Activated T-helper 1 cell treated with anti-CD3 and anti-CD28 coated beads, Interleukin-12 subunit alpha, Interleukin-12 subunit beta, Interleukin-2, Interleukin-4 antibody, amounts not matched to agents 30 ng/mL and 10 ng/mL and 1 ng/mL, durations not matched to agents 14 hours and 24 hours and 36 hours (primary cell): ENCODE results near the gene CFAP73. TPM values are rescaled to one million over a fixed set of nuclear protein-coding genes. Genes with fewer than 3 reads are reported as not detected.

Experiments used
- DNase-seq: peaks from one replicate; pipeline ENCODE4 v3.0.0; 2021; ENCODE audit warnings: low spot score
- H3K27ac Mint-ChIP-seq: one replicate; pipeline ENCODE4 v1.8.0; 2021; ENCODE audit warnings: mild to moderate bottlenecking, mixed read lengths
- H3K27me3 Mint-ChIP-seq: one replicate; pipeline ENCODE4 v1.8.0; 2022; ENCODE audit warnings: mild to moderate bottlenecking, moderate library complexity, mixed read lengths; ENCODE audit not compliant: insufficient read depth
- H3K36me3 Mint-ChIP-seq: one replicate; pipeline ENCODE4 v1.8.0; 2021; ENCODE audit warnings: low read depth, mixed read lengths
- H3K4me1 Mint-ChIP-seq: one replicate; pipeline ENCODE4 v1.8.0; 2021; ENCODE audit warnings: low read depth, mixed read lengths
- H3K4me3 Mint-ChIP-seq: one replicate; pipeline ENCODE4 v1.8.0; 2021; ENCODE audit warnings: mild to moderate bottlenecking, moderate library complexity, mixed read lengths
- H3K9me3 Mint-ChIP-seq: one replicate; pipeline ENCODE4 v1.8.0; 2021; ENCODE audit warnings: mixed read lengths
- intact Hi-C: fragments of 100-400 bp; cut with micrococcal nuclease; formaldehyde crosslinking; loops from one replicate; pipeline ENCODE4 v1.15.1; 2024
- total RNA-seq: library from RNA; stranded (reverse); gene quantifications from 2 replicates; pipeline ENCODE4 v1.2.3, GENCODE V29; 2022

Gene CFAP73
- total RNA-seq, 1 donor from 2014 or later: 0.16 TPM

DNA sequence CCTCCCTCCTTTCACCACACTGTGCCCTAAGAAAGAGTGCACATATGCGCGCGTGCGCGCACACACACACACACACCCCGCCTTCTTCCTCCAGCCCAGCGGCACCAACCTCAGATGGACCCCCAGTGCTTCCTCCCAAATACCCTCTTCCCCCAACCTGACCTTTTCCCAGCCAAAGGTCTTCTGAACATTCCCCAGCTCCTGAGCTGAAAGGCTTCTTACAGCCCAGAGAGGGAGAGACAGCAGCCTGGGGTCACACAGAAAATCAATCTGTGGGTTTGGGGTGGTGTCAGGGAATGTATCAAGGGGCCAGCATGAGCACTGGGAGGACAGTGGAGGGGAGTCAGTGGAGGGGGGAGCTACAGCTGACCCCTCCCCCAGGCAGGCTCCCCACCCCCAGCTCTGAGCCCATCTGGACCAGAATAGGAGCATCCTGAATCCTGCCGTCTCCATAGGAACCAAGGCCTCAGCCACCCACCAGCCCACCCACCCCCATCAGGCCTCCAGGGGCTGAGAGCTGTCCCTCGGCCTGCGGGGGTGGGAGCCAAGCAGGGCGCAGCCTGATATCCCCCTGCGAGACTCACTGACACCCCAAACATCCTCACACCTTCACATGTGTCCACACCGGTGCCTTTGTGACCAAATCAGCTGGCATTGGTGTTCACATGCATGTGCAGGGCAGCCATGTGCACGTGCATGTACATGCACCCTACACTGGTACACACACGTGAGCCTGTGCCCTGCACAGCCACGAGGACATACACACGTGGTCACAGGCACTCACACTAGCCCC, 19.7 kb upstream of the CFAP73 start:
- Mint-ChIP-seq H3K27me3 (peaks cover 8% of the 10 kb centered on the region), H3K36me3 (no peaks in the 10 kb centered on the region), H3K9me3 (no peaks in the 10 kb centered on the region), H3K4me1 (no peaks in the 10 kb centered on the region), H3K27ac (no peak overlapping the region), H3K4me3 (no peak overlapping the region)
- no peak for DNase-seq
- intact Hi-C loops: no loop called here

DNA sequence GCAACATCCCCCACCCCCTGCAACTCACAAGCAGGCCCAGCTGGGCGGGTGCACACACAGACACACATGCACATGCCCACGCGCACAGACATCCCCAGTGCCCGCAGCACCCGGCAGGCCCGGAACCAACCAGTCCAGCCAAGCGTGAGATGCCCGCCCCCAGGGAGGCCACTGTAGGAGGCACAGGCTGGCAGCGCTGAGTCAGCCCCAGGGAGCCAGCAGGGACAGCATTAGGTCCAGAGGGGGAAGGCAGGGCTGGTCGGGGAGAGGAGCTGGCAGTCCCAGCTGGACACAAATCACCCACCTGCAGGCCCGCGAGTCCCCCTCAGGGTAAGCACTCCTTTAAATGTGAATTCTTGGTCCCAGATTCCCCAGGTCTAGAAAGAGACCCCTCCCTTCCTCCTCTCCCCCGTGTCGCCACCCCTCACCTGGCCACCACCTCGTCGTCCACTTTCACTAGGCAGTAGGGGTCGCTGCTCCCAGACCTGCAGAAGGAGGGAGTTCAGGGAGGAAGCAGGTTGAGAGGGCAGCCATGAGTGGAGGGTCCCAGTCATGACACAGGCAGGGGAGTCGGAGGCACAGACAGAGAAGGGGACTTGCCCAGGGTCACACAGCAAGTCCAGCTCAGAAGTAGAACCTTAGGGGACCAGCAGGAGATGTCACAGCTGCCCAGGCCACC, 18.9 kb upstream of the CFAP73 start:
- Mint-ChIP-seq H3K9me3 (no peaks in the 10 kb centered on the region), H3K4me1 (no peaks in the 10 kb centered on the region), H3K4me3 (no peak overlapping the region), H3K27ac (no peak overlapping the region), H3K36me3 (no peaks in the 10 kb centered on the region), H3K27me3 (peaks cover 9% of the 10 kb centered on the region)
- no peak for DNase-seq
- intact Hi-C loops: no loop called here

- no peaks in the 10 kb centered on the region for H3K9me3 Mint-ChIP-seq
- intact Hi-C loops: no loop called here
- H3K4me1 Mint-ChIP-seq: peaks cover 10% of the 10 kb centered on the region
- H3K4me3 Mint-ChIP-seq: no peak overlapping the region
- H3K27me3 Mint-ChIP-seq: peaks cover 14% of the 10 kb centered on the region
- DNase-seq: no peak
- H3K36me3 Mint-ChIP-seq: no peaks in the 10 kb centered on the region
- no peak overlapping the region for H3K27ac Mint-ChIP-seq
Observed at GRCh38 chr12:113131556-113131955, 18.0 kb upstream of the CFAP73 start.

GRCh38 chr12:113133036-113133435, 16.5 kb upstream of the CFAP73 start:
- Mint-ChIP-seq H3K4me1 (peaks cover 10% of the 10 kb centered on the region), H3K36me3 (no peaks in the 10 kb centered on the region), H3K4me3 (no peak overlapping the region), H3K9me3 (no peaks in the 10 kb centered on the region), H3K27me3 (peaks cover 14% of the 10 kb centered on the region), H3K27ac (no peak overlapping the region)
- intact Hi-C loops: no loop called here
- no peak for DNase-seq

- peaks cover 10% of the 10 kb centered on the region for H3K4me1 Mint-ChIP-seq
- H3K4me3 Mint-ChIP-seq: no peak overlapping the region
- H3K9me3 Mint-ChIP-seq: no peaks in the 10 kb centered on the region
- H3K27ac Mint-ChIP-seq: no peak overlapping the region
- no peak for DNase-seq
- H3K27me3 Mint-ChIP-seq: peaks cover 14% of the 10 kb centered on the region
- no peaks in the 10 kb centered on the region for H3K36me3 Mint-ChIP-seq
- intact Hi-C loops: no loop called here
Observed at GRCh38 chr12:113133666-113134065, 15.9 kb upstream of the CFAP73 start.

- no peak overlapping the region for H3K4me3 Mint-ChIP-seq
- intact Hi-C loops: no loop called here
- H3K4me1 Mint-ChIP-seq: peaks cover 10% of the 10 kb centered on the region
Observed at GRCh38 chr12:113134071-113134470, 15.5 kb upstream of the CFAP73 start.

DNA sequence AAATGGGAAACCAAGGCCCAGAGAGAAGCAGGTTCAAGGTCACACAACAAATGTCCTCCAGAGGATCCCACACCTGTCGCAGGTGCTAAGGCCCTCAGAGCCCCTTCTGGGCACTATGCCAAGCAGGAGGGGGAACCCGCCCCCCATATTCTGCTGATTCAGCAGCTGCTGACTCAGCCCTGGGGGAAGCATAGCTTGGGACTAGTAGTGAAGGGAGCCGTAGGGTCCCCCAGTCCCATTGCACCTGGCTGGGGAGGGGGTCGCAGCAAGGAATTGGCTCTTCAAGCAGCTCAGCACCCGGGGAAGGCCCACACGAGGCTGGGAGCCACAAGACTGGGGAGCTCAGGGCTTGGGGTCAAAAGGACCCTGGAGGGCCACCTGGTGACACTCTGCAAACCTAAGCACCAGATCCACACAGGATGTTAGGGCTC, 15.0 kb upstream of the CFAP73 start:
- Mint-ChIP-seq H3K4me3 (peak overlapping the region; percentile 45), H3K4me1 (peaks cover 10% of the 10 kb centered on the region), H3K9me3 (no peaks in the 10 kb centered on the region), H3K27ac (no peak overlapping the region), H3K27me3 (peaks cover 16% of the 10 kb centered on the region), H3K36me3 (no peaks in the 10 kb centered on the region)
- intact Hi-C loops: no loop called here
- DNase-seq: no peak

More at GRCh38 chr12:113134071-113134470, 15.5 kb upstream of the CFAP73 start:
- Mint-ChIP-seq H3K27me3 (peaks cover 14% of the 10 kb centered on the region), H3K27ac (no peak overlapping the region), H3K9me3 (no peaks in the 10 kb centered on the region), H3K36me3 (no peaks in the 10 kb centered on the region)
- DNase-seq: no peak

DNA sequence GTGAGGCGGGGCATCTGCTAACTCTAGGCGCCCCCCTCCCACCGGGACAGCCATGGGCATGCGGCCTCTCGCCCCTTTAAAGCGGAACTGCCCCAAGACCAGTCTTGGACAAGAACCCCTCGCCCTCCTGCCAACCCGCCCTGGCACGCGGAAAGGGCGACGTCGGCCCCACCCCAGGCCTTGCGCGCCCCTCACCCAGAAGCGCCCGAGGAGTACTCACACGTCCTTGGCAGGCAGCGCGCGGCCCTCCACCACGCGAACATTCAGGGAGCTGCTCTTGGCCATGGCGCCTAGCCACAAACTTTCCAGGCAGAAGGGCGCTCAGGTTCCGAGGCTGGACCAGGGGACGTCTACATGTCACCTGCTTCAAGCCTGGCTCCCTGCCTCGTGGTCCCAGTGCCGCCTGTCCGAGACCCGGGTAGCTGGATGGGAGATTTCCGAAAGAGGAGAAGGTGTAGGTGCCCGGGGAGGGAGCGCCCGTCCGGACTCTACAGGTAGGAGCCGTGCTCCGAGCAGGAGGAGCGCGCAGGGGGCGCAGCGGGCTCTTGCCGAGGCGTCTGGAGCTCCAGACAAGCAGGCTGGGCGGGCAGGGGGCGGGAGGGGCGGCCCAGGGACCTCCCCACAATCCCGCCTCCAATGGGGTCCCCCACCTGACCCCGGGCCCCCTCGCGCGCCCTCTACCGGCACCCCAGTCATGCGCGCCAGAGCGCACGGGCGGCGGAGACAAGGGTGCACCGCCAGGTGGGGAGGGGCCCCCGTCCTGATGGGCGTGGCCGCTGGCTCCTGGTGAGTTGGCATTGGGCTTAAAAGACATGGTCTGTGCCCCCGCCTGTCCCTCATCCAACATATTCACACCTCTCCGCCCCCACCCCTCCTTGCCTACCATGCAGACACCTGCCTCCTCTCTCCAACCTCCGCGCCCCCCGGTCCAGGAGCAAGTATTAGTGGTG, 14.1 kb upstream of the CFAP73 start, which contains the start of gene RASAL1:
Gene RASAL1 (minus strand): TSS at position 584 of the 950 bp plus-strand sequence. CDS start 299 bp downstream, at position 285.
- H3K27ac Mint-ChIP-seq: peak within 1 kb of the TSS; percentile 51
- intact Hi-C loops: loop anchor here (2.0 kb wide), 1 partner anchor 17 kb away; no protein-coding TSS in a partner anchor
- peak within 1 kb of the TSS; percentile 77 for H3K4me3 Mint-ChIP-seq
- peak; percentile 54 for DNase-seq
- no peaks in the 10 kb centered on the region for H3K9me3 Mint-ChIP-seq
- peaks cover 10% of the 10 kb centered on the region for H3K4me1 Mint-ChIP-seq
- H3K27me3 Mint-ChIP-seq: peaks cover 16% of the 10 kb centered on the region
- H3K36me3 Mint-ChIP-seq: no peaks in the 10 kb centered on the region

- H3K4me1 Mint-ChIP-seq: peaks cover 10% of the 10 kb centered on the region
- DNase-seq: no peak
- H3K36me3 Mint-ChIP-seq: no peaks in the 10 kb centered on the region
- intact Hi-C loops: loop anchor here (2.0 kb wide), 1 partner anchor 16 kb away; no protein-coding TSS in a partner anchor
- H3K4me3 Mint-ChIP-seq: peak overlapping the region; percentile 77
- peaks cover 16% of the 10 kb centered on the region for H3K27me3 Mint-ChIP-seq
- H3K27ac Mint-ChIP-seq: peak overlapping the region; percentile 51
- no peaks in the 10 kb centered on the region for H3K9me3 Mint-ChIP-seq
Observed at GRCh38 chr12:113136128-113136989, 13.2 kb upstream of the CFAP73 start.

- peaks cover 16% of the 10 kb centered on the region for H3K27me3 Mint-ChIP-seq
- intact Hi-C loops: loop anchor here (2.0 kb wide), 1 partner anchor 16 kb away; no protein-coding TSS in a partner anchor
- DNase-seq: no peak
- H3K36me3 Mint-ChIP-seq: no peaks in the 10 kb centered on the region
- no peaks in the 10 kb centered on the region for H3K9me3 Mint-ChIP-seq
- no peak overlapping the region for H3K4me3 Mint-ChIP-seq
- H3K27ac Mint-ChIP-seq: no peak overlapping the region
- H3K4me1 Mint-ChIP-seq: peaks cover 10% of the 10 kb centered on the region
Observed at GRCh38 chr12:113136990-113137511, 12.5 kb upstream of the CFAP73 start.

- H3K36me3 Mint-ChIP-seq: no peaks in the 10 kb centered on the region
- no peak overlapping the region for H3K4me3 Mint-ChIP-seq
- DNase-seq: no peak
- H3K9me3 Mint-ChIP-seq: no peaks in the 10 kb centered on the region
- H3K4me1 Mint-ChIP-seq: peaks cover 10% of the 10 kb centered on the region
- intact Hi-C loops: loop anchor here (2.0 kb wide), 1 partner anchor 15 kb away; no protein-coding TSS in a partner anchor
- no peak overlapping the region for H3K27ac Mint-ChIP-seq
- H3K27me3 Mint-ChIP-seq: peaks cover 13% of the 10 kb centered on the region
Observed at GRCh38 chr12:113137861-113138783, 11.4 kb upstream of the CFAP73 start.
